A673 (cell line): Measurements from ENCODE around the gene MON1A.

Experiments used
- CTCF ChIP-seq: fragments of 300-800, 200-600 bp; sonication (generic); conservative IDR thresholded peaks from 2 replicates; pipeline ENCODE4 v1.5.1; 2017; ENCODE audit warnings: low read depth, mild to moderate bottlenecking, antibody characterized with exemption, low read length, moderate library complexity, mixed read lengths
- EZH2 ChIP-seq: fragments of 200-600 bp; sonication (generic); IDR thresholded peaks from 2 replicates; pipeline ENCODE4 v1.6.1; 2017; ENCODE audit warnings: borderline replicate concordance, low read depth, mild to moderate bottlenecking, mixed read lengths, antibody characterized with exemption, low read length; ENCODE audit not compliant: poor library complexity, severe bottlenecking

DNA sequence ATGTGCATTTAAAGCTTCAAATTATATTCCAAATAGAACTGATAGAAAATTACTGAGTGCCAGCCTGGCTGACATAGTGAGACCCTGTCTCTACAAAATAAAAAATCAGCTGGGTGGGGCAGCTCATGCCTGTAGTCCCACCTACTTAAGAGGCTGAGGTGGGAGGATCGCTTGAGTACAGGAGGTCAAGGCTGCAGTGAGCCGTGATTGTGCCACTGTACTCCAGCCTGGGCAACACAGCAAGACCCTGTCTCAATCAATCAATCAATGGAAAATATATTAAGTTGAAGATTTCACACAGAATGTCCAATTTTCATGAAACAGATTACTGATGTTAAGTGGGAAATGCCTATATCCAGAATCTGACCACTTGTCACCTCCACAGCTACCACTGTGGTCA lies 4.1 kb downstream of the MON1A start:
- TF ChIP-seq CTCF (no peak), EZH2 (no peak)
